Upper lobe of left lung (tissue), 4 donors: ENCODE results near the gene CRELD2.

Experiments
- EP300 ChIP-seq, 4 donors: sonication (generic); formaldehyde crosslinking; IDR thresholded peaks; one replicate each; pipeline ENCODE4 v1.5.1; 2017; ENCODE audit warnings: antibody characterized with exemption in 4 of 4, control low read depth in 2 of 4
- POLR2A ChIP-seq, 4 donors: fragments of 450-650 bp; IDR thresholded peaks; one replicate each; pipeline ENCODE4 v1.5.1; 2016 to 2017; ENCODE audit warnings: antibody characterized with exemption in 4 of 4, mild to moderate bottlenecking in 2 of 4
- TF ChIP-seq, protein P1 (sequence below), 6 experiments: fragments of 450-650 bp in 4 of 6; fragments of 200-600 bp in 2 of 6; sonication (generic) in 2 of 6; IDR thresholded peaks; one replicate each; pipeline ENCODE4 v1.5.1; 2016 to 2019; ENCODE audit warnings: antibody characterized with exemption in 6 of 6

DNA sequence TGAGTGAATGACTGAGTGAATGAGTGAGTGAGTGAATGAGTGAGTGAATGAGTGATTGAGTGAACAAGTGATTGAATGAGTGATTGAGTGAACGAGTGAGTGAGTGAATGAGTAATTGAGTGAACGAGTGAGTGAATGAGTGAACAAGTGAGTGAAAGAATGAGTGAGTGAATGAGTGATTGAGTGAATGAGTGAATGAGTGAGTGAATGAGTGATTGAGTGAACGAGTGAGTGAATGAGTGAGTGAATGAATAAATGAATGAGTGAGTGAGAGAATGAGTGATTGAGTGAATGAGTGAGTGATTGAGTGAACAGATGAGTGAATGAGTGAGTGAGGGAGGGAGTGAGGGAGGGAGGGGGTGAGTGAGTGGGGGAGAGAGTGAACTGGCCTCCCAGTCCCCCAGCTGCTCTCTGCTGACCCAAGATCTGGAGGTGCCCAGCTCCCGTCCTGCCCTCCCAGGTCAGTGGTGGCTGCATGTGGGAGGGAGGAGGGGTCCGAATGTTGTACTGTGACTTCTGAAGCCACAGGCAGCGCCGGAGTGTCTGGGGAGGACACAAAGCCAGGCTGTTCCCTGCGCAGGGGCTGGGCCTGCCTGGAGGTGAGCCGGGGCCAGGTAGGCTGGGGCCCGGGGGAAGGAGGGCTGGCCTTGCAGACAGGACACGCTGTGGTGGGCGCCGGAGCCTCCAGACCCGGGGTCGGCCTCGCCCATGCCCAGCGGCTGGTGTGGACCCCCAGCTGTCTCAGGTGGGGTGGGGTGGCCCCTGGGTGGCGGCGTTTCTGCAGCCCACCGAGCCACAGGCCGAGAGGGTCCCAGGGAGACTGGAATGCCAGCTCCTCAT, 24.4 kb downstream of the CRELD2 start:
- TF ChIP-seq, protein P1, sequence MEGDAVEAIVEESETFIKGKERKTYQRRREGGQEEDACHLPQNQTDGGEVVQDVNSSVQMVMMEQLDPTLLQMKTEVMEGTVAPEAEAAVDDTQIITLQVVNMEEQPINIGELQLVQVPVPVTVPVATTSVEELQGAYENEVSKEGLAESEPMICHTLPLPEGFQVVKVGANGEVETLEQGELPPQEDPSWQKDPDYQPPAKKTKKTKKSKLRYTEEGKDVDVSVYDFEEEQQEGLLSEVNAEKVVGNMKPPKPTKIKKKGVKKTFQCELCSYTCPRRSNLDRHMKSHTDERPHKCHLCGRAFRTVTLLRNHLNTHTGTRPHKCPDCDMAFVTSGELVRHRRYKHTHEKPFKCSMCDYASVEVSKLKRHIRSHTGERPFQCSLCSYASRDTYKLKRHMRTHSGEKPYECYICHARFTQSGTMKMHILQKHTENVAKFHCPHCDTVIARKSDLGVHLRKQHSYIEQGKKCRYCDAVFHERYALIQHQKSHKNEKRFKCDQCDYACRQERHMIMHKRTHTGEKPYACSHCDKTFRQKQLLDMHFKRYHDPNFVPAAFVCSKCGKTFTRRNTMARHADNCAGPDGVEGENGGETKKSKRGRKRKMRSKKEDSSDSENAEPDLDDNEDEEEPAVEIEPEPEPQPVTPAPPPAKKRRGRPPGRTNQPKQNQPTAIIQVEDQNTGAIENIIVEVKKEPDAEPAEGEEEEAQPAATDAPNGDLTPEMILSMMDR (IDR thresholded peaks at IDR 0.05), result no peak
- TF ChIP-seq POLR2A (IDR thresholded peaks at IDR 0.05) (no peak), EP300 (IDR thresholded peaks at IDR 0.05) (no peak)
